GM21619 (cell line): ENCODE measurements around the gene MAOB.

ENCODE experiments used
- ATAC-seq: cut with Tn5 transposase; IDR thresholded peaks from one replicate; pipeline ENCODE4 v1.9.1; 2021; ENCODE audit not compliant: unreplicated experiment

Gene MAOB

DNA sequence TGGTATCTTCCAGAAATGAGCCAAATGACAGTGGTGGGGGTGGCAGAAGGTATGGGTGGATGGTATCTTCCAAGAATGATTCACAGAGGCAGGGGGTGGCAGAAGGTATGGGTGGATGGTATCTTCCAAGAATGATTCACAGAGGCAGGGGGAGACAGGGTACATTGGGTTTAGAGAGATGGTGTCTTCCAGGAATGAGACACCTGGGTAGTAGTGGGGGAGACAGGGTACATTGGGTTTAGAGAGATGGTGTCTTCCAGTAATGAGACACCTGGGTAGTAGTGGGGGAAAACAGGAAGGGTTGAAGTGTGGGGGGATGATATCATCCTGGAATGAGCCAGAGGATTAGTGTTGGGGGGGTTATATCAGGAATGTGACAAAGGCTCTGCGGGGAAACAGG is 164.2 kb downstream of the MAOB start:
- ATAC-seq, result no peak

DNA sequence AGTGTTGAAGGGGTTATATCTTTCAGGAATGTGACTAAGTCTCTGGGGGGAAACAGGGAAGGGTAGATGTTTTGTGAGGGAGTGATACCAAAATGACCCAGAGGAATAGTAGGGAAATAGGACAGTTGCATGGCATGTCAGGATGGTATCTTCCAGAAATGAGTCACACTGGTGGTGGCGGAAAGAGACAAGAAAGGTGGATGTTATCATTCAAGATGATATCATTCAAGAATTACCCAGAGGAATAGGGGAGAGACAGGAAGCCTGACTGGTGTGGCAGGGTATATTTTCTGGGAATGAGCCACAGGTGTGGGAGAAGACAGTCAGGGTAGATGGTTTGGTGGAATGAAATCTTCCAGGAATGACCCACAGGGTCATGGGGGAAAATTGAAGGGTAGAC is 165.1 kb downstream of the MAOB start:
- ATAC-seq, result no peak

DNA sequence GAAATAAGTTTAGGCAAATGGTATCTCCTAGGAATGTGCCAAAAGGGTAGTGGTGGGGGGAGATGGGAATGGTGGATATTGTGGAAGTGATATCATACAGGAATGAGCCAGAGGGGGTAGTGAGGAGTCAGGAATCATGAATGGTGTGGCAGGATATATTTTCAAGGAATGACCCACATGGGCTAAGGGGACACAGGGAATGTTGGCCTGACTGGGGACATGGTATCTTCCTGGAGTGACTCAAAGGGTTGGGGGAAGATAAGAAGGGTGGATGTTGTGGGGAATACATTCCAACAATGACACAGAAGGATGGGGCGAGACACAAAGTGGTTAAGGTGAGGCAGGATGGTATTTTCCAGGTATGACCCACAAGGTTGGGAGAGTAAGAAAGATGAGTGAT is 165.6 kb downstream of the MAOB start:
- ATAC-seq, result no peak
